RCC 7860 (cell line): ENCODE data around the gene RASSF7.
A peak's percentile ranks its signal among the peaks of the same experiment; 100 is the strongest.

ENCODE experiments used
- DNase-seq: peaks from one replicate; pipeline ENCODE4 v3.0.0-alpha.2; 2015; ENCODE audit warnings: low spot score
- FAIRE-seq: peaks from 2 replicates; lab custom pipeline; 2012; peaks lifted over from hg19 to GRCh38; lab: Jason Lieb, UNC

RASSF7 gene

DNA sequence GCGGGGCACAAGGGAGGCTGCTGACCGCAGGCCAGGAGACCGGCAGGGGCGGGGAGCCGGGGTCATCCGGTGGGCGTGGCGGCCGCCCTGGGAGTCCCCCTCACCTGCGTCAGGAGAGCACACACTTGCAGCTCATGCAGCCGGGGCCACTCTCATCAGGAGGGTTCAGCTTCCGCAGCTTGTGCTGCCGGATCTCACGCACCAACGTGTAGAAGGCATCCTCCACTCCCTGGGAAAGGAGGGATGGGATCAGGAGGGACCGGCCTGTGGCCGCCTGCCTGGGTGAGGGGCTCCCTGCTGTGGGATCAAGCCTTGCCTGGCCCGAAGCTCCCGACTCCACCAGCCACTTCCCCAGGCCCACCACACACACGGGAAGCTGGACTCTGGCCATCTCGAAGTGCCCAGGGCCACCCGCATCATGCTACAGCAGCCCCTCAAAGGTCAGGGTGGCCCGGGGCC lies 28.2 kb upstream of the RASSF7 start:
- no peak for FAIRE-seq
- DNase-seq = no peak

DNA sequence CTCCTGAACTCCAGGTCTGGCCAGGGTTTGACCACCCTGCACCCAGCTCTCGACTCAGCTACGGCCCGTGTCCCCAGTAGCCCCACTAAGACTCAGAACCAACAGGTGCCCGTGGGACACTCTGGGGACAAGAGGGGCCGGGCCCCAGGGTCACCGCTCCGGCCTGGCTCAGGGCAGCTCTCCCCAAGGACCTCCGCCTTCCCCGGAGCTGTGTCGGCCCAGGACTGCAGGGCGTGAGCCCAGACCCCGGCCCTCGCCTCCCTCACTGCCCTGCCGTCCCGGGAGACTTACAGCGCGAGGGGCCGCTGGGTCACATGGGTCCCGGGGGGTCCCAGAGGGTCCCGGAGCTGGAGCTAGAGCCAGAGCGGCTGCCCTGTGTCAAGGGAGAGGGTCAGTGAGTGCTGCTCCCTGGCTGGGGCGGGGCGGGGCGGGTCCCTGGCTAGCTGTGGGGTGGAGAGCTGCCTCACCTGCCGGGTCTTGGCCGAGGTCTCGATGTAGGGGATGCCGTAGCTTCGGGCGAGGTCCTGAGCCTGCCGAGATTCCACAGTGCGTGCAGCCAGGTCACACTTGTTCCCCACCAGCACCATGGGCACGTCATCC lies 27.7 kb upstream of the RASSF7 start:
- no peak for DNase-seq
- FAIRE-seq = no peak

DNA sequence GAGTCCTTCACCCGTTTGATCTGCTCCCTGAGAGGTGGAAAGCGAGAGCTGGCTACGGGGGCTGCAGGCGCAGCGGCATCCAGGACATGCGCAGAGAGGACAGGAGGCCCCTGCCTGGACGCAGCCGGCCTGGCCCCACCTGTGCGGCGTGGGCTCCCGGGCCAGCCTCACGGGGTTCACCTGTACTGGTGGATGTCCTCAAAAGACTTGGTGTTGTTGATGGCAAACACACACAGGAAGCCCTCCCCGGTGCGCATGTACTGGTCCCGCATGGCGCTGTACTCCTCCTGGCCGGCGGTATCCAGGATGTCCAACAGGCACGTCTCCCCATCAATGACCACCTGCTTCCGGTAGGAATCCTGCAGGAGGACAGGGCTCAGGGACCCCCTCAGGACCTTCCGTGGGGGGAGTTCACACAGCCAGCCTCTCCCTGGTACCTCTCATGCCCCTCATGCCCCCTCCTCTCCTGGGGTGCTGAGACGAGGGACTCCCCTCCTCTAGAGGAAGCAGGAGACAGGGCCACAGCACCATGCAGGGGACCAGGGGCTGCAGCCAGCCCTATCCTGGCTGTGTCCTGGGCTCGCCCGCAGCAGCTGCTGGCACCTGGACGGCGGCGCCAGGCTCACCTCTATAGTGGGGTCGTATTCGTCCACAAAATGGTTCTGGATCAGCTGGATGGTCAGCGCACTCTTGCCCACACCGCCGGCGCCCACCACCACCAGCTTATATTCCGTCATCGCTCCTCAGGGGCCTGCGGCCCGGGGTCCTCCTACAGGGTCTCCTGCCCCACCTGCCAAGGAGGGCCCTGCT lies 27.0 kb upstream of the RASSF7 start:
- no peak for DNase-seq
- FAIRE-seq = no peak

DNA sequence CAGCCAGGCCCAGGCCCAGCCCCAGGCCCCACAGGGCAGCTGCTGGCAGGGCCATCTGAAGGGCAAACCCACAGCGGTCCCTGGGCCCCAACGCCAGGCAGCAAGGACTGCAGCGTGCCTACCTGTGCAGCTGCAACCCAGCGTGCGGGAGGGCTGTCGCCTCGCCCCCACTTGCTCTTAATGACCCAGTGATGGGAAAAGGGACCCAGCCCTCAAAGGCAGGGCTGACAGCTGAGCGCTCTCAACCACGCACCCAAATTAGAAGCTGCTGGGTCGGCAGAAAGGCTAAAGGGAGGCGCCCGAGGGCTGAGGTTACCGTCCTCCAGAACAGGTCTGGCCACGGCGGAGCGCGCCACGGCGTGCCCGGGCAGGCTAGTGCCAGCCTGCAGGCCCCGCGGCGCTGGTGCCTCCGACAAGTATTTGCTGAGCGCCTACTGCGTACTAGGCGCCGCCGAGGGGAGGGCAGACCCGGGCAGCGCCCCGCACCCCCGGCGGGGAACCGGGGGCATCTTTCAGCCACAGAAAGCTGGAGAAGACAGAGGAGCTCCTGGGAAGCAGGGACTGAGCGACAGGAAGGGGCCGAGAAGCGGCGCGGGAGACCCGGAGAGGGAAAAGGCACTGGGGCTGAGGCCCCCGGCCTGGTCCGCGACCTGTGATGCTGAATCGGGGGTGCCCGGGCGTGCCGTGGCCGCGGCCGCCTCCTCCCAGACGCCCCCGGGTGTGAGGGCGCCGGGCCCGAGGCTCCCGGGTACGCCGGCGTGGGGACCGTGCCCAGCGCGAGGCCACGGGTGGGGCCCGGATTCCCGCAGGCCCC lies 26.2 kb upstream of the RASSF7 start:
- no peak for DNase-seq

DNA sequence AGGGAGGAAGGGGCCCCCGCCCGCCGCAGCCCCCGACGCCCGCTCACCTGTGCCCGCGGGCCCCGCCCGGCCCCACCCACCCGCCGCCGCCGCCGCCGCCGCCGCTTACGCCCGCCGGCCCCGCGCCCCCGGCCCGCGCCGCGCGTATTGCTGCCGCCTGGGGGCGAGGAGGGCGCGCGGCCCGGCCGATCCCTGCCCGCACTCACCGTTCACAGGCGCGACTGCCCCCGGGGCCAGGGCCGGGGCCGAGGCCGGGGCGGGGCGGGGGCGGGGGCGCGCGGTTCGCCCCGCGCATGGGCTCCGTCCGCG lies 25.6 kb upstream of the RASSF7 start:
- DNase-seq (no peak), FAIRE-seq (no peak)

More for the DNA sequence above, 26.2 kb upstream of the RASSF7 start:
- no peak for FAIRE-seq

DNA sequence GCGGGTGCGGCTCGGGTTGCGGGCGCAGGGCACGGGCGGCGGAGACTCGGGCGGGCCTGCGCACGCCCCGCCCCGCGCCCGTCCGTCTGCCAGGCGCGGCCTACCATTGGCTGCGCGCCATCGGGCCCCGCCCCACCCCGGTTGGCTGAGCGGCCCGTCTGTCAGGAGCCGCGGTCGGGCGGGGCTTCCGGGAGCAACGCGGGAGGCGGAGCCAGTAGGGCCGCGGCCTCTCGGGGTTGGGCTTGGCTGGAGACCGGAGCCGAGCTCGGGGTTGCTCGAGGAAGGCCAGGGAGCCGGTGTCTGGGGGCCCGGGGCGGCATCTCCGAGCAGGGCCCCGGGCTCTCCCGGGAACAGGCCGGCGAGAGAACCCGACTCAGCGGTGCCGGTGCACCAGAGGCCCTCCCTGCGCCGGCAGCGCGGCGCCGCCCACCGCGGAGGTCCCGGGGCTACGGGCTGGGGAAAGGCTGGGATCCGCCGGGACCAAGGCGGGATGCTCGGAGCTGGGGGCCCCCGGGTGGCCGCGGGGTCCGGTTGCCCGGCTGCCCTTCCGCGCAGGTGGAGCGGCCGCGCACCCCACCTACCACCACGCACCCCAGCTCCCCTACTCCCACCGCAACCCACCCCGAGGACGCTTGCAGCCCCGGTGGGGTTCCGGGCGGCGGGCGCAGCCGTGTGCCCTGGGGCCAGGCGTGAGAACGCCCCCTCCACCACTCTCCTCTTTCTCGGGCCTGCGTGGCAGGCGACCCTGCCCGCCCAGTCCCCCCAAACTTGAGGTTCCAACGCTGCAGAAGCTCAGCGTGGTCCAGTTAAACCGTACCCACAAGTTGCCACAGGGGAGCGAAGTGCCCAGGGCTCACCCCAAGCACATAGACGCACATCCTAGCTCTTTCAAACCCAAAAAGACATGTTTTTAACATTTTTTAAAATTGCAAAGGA lies 25.0 kb upstream of the RASSF7 start, which contains the start of gene HRAS:
HRAS (minus strand) TSS at position 58 of the 936 bp plus-strand sequence.
- peak; percentile 78 for DNase-seq
- no peak for FAIRE-seq

DNA sequence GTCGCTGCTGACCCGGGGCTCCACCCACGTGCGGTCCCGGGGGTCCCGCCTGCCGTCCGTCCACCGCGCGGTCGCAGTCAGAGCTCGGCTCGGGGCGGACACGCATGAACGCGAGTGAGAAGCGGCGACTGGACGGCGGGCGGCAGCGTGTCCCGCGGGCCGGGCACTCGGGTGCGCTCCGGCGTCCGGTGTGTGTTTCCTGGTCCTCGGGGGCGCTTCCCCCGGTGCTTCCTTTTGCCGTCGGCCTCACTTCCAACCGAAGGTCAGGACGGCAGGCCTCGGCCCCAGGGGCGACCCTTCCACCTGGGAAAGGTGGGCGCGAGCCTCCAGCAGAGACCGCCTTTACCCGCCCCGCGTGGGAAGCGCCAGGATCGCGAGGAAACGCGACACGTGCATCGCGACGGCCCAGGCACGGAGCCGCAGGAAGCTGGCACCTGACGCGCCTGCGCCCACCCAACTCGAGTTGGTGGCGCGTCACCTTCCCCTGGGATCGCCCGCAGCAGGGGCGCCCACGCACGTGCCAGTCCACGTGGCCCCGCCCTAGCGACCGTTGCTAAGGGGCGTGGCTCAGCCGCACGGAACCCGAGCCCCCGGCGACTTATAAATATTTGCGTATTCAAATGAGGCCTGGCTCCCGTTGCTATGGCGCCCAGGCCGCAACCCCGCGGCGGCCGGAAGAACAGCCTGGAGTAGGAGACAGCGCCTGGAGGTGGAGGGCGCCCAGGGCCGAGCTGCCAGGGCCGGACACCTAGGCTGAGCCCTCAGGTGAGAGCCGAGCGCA lies 23.7 kb upstream of the RASSF7 start, which contains the start of gene LRRC56:
LRRC56 (plus strand) TSS at position 687 of the 781 bp plus-strand sequence. CDS start 3,158 bp downstream, outside the sequence.
- DNase-seq = no peak
- FAIRE-seq = no peak

DNA sequence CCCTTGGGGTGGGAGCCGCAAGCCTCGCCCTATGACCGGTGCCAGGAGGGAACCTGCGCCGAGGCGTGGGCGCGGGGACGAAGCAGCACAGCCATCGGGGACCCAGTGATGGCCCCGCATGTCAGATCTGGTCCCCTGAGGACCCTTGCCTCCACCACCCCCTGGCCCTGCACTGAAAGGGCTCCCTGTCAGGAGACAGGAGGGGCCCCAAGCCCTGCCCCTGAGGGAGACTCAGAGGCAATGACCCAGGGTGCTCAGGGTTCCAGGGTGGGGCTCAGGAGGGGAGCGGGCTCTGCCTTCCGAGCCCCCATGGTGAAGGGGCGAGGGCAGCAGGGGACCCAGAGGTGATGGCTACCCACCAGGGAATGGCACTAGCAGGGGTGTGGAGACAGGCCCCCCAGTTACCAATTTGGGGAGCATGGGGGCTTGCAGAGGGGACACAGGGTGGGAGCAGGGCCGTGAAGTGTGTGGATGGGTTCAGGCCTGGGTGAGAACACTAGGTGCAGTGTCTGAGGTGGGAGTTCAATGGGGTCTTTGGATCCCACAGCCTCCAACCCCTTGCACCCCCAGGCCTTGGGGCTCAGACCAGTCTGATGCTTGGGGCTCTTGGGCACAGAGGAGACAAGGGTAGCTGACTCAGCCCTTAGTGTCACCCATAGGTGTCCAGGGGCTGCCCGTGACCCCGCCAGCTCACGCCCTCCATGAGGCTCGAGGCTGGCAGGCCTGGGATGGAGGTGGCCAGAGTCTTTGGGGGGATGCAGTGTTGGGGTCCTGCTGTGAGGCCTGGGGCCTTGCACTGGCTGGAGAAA lies 22.9 kb upstream of the RASSF7 start:
- DNase-seq (no peak), FAIRE-seq (no peak)

DNA sequence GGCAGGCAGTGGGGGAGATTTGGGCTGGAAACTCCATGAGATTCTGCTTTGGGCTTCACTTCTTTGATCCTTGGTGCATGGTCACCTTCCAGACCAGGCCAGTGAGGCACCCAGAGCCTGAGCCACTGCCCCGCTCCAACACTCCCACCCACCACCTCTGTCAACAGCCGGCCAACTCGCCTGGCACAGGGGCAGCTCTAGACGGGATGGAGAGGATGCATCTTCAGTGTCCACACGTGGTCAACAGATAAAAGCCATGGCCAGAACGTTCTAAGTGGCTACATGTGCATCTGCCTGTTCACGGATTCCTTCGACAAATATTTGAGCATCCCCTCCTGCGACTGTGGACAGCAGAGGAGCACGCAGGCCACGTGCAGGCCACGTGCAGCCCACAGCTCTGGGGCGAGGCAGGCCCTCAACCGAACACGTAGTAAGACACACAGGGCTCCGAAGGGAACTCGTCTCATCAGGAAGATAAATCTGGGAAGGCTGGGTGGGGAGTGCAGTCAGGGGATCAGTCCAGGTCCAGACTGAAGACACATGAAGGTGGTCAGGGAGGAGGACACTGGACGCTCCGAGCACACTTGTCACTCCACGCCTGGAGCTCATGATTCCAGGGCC lies 22.2 kb upstream of the RASSF7 start:
- DNase-seq (no peak), FAIRE-seq (no peak)

DNA sequence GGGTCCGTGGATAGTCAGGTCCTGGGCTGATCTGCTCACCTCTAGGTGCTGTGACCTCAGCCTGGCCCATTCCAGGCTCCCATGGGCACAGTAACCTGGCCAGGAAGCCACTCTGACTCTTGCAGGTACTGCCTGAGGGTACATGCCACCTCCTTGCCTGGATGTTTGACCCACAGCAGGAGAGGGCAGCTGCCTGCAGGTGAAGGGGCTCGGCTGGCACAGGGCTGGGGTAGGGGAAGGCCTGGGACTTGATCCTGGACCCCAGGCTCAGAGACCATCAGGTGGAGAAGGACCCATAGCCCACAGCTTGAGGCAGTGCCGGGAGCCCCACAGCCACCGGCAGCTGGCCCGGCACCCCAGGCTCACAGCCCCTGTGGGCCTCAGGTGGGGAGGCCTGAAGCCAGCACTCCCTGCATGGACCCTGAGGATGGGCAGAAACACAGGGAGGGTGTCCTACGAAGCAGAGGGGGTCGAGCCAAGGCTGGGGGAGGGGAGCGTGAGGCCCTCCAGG lies 20.7 kb upstream of the RASSF7 start:
- FAIRE-seq (no peak), DNase-seq (no peak)

DNA sequence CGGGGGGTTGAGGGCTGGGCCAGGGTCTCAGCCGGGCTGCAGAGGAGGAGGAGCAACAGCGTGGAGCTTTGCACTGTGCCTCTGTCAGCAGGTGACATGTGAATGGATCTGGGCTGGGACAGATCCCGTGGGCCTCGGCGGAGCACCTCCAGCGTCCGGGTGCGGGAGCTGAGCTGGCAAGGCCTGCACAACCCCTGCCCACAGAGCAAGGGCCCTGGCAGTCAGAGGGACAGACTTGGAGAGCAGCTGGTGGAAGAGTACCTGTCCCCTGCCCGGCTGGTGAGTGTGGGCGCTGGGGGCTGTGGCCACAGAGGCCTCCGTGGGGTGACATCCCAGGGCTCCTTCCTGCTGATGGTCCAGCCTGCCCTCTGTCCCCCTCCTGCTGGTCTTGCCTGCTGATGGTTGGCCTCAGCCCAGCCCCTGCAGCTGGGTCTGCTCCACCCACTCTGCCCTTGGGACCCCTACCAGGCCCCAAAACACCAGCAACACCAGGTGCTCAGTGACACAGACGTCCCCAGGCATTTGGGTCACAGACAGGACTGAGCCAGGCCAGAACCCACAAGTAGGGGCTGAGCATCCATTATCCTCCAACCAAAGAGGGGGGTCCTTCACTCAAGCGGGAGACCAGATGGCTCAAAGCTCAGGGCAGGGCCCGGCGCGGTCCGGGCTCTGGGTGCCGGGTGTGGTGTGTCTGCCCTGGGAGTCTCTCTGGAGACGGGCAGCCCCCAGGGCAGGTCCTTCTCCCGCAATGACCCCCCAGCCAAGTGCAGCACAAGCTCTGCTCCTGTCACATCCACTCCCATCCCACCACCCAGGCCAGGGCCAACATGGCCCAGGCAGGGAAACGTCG lies 20.0 kb upstream of the RASSF7 start:
- DNase-seq (no peak), FAIRE-seq (no peak)

DNA sequence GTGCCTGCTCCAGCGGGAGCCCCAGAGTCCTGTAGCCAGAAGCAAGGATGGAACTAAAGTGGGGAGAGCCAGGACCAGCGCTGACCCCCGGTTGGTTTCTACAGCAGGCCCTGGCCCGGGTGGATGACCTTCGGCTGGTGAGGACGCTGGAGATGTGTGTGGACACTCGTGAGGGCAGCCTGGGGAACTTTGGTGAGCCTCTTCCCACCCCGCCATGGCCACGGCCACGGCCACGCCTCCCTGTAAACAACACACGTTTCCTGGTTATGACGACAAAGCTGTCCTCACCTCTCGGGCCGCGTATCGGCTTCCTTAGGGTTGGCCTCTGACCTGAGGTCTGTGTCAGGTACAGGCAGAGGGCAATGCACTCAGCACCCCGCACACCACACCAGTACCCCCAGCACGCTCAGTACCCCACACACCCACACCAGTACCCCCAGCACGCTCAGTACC lies 19.3 kb upstream of the RASSF7 start:
- FAIRE-seq (no peak), DNase-seq (no peak)

DNA sequence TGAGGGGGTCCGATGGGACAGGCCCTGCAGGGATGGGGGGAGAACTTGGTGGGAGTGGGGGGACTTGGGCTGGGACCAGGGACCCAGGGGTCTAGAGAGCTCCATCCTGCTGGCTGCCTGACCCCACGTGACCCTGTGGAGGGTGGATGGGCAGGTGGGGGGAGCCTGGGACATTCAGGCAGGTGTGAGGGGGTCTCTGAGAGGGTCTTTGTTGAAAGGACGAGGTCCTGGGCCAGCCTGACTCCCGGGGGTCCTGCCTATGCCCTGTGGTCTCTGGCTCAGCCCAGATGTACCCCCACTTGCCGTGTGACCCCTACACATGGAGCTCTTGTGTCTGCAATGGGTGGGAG lies 16.0 kb upstream of the RASSF7 start:
- DNase-seq (no peak), FAIRE-seq (no peak)

DNA sequence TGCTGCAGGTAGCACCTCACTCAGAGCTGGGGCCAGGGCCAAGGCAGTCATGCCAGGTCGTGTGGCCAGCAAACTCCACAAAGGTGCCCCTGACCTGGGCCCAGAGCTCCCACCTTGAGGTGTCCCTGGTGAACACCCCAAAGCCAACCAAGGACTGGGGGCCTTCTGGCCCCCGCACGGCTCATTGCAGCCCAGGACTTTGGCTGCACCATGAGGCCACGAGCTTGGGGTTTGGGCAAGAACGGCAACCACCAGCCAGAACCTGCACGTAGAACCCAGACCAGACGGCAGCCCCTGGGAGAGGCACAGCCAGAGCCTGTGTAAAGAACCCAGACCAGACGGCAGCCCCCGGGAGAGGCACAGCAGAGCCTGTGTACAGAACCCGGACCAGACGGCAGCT lies 15.6 kb upstream of the RASSF7 start:
- FAIRE-seq = no peak
- DNase-seq = no peak

DNA sequence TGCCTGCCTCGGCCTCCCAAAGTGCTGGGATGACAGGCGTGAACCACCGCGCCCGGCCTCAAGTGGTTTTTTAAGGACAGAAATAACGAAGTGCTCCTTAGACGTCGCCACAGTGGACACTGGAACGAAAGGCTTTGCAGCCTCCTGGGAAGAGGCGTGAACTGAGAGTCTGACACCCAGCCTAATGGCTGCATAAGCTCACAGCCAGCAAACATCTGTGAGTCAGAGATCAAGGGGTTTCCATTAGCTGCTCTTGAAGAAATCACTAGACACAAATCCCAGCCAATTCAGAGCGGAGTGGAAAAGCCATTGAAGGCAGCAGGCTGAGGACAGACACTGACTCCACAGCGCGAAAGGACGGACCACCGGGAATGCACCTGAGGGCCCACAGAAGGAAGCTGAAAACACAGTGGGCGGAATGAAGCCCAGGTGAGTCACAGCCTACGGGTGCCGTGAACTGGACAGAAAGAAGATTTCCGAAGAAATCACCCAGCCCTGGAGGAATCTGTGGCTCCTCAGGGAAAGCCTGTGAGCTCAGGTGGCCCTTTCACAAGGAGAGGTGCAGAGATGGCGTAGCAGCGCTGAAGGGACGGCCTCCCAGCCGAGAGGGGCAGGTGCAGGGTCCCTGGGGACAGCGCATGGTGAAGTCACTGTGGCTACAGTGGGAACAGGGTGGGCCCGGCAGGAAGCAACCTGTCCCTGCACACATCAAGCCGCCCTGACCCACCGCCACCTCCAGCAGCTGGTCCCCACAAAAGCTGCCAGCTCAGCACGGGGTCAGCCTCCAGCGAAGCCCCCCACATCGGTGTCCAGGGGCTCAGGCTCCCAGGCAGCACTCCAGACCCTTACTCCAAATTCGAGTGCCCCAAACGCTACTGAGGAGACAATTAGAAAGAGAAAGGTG lies 11.8 kb upstream of the RASSF7 start:
- no peak for DNase-seq

DNA sequence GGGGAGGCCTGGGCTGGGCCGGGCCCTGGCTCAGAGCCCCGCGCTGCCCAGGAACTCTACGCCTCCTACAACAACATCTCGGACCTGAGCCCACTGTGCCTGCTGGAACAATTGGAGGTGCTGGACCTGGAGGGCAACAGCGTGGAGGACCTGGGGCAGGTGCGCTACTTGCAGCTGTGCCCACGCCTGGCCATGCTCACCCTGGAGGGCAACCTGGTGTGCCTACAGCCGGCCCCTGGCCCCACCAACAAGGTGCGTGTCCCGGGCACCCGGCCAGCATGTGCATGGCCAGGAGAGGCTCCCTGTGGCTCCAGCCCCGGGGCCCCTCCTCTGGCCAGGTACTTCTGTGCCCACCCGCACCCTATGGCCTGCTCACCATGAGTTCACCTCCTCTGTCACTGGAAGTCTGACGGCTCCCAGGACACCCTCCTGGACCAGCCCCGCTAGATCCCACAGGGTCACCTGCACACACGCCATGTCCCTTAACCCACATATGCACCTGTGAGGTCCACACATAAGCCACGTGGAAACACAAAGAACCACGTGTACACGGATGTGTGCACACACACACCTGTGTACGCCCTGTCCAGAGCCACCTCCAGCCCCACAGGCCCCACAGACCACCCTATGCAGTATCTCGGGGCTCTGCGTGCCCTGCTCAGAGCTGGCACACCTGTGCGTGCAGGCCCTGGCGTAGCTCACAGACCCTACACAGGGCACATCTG lies 10.6 kb upstream of the RASSF7 start:
- DNase-seq (no peak), FAIRE-seq (no peak)

More for the DNA sequence above, 11.8 kb upstream of the RASSF7 start:
- FAIRE-seq = no peak
